GM12875 (cell line): ENCODE results near the gene MFGE8.

Source experiments
- H3K4me3 ChIP-seq: one replicate; pipeline ENCODE4 v1.5.1; 2011; ENCODE audit warnings: low read depth, low read length, control low read depth
- TF ChIP-seq, protein P1 (sequence below): IDR thresholded peaks from 2 replicates; pipeline ENCODE4 v1.5.1; 2011; ENCODE audit warnings: low read depth, mild to moderate bottlenecking, control low read depth, inconsistent platforms, low read length, moderate library complexity, borderline replicate concordance; ENCODE audit not compliant: insufficient read depth

MFGE8 gene

DNA sequence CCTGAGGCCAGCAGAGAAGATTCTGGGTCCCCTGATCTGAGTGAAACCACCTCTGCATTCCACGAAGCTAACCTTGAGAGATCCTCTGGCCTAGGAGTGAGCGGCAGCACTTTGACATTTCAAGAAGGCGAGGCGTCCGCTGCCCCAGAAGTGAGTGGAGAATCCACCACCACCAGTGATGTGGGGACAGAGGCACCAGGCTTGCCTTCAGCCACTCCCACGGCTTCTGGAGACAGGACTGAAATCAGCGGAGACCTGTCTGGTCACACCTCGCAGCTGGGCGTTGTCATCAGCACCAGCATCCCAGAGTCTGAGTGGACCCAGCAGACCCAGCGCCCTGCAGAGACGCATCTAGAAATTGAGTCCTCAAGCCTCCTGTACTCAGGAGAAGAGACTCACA is 54.2 kb downstream of the MFGE8 start:
- TF ChIP-seq, protein P1, sequence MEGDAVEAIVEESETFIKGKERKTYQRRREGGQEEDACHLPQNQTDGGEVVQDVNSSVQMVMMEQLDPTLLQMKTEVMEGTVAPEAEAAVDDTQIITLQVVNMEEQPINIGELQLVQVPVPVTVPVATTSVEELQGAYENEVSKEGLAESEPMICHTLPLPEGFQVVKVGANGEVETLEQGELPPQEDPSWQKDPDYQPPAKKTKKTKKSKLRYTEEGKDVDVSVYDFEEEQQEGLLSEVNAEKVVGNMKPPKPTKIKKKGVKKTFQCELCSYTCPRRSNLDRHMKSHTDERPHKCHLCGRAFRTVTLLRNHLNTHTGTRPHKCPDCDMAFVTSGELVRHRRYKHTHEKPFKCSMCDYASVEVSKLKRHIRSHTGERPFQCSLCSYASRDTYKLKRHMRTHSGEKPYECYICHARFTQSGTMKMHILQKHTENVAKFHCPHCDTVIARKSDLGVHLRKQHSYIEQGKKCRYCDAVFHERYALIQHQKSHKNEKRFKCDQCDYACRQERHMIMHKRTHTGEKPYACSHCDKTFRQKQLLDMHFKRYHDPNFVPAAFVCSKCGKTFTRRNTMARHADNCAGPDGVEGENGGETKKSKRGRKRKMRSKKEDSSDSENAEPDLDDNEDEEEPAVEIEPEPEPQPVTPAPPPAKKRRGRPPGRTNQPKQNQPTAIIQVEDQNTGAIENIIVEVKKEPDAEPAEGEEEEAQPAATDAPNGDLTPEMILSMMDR: no peak
- H3K4me3 ChIP-seq: no peak overlapping the region

DNA sequence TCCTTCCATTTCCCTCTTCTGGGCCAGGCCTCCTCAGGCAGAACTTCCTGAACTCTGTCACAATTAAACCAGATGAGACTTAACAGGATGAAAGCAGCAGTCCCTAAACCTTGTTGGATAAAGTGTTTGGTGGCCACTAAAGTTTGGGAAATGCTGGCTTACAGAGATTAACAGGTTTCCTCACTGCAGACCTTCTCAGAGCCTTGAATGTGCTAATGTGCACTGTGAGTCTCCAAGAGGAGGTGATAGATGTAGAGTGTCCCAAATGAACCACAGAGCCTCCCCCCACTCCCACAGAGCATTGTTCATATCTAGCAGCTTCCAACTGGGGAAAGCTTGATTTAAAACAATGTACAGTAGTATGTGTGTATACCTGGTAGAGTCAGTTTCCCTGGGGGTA is 60.7 kb downstream of the MFGE8 start:
- TF ChIP-seq, protein P1: no peak
- H3K4me3 ChIP-seq: no peak overlapping the region

DNA sequence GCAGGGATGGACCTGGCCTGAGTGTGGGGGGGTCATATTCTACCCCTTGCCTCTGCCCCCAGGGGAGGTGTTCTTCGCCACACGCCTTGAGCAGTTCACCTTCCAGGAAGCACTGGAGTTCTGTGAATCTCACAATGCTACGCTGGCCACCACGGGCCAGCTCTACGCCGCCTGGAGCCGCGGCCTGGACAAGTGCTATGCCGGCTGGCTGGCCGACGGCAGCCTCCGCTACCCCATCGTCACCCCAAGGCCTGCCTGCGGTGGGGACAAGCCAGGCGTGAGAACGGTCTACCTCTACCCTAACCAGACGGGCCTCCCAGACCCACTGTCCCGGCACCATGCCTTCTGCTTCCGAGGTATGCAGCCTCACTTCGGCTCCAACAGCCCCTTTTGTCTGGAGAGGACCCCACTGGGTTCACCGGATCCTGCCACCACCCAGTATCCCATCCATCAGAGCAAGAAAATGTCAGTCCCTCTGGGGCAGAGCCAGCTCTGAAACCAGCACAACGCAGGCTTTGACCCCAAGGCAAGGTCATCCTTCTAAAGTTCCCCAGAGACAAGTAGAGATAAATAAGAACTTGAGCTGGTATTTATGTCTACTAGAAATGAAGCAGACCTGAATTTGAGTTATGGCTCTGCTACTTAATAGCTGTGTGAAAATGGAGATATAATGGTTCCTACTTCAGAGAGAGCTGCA is 63.7 kb downstream of the MFGE8 start:
- TF ChIP-seq, protein P1: no peak
- no peak overlapping the region for H3K4me3 ChIP-seq
